HepG2 (cell line): Measurements from ENCODE around the gene SQSTM1. TPM values are rescaled to one million over a fixed set of nuclear protein-coding genes. Genes with fewer than 3 reads are reported as not detected.

ENCODE experiments used
- ARID4A ChIP-seq: sonication (generic); formaldehyde crosslinking; IDR thresholded peaks from 2 replicates; pipeline ENCODE4 v1.5.0; 2020; ENCODE audit warnings: mild to moderate bottlenecking, missing genetic modification reagents, borderline replicate concordance
- HMGXB4 ChIP-seq, 2 experiments: sonication (generic) in 1 of 2; formaldehyde crosslinking in 1 of 2; IDR thresholded peaks; 2 replicates each; pipeline versions ENCODE4 v1.4.0 to v1.6.1; 2018 to 2020; ENCODE audit warnings: missing genetic modification reagents in 2 of 2, borderline replicate concordance in 1 of 2, low read depth in 1 of 2, mild to moderate bottlenecking in 1 of 2, missing biosample characterization in 1 of 2
- NFAT5 ChIP-seq: sonication (generic); formaldehyde crosslinking; IDR thresholded peaks from 2 replicates; pipeline ENCODE4 v1.4.0; 2020; ENCODE audit warnings: missing genetic modification reagents
- RFX1 ChIP-seq: fragments of 450-650 bp; IDR thresholded peaks from 2 replicates; pipeline ENCODE4 v1.6.1; 2017
- RNF219 ChIP-seq: sonication (generic); formaldehyde crosslinking; IDR thresholded peaks from 2 replicates; pipeline ENCODE4 v1.5.0; 2020; ENCODE audit warnings: mild to moderate bottlenecking, missing genetic modification reagents
- SIX4 ChIP-seq: sonication (generic); formaldehyde crosslinking; IDR thresholded peaks from 2 replicates; pipeline ENCODE4 v1.4.0; 2020; ENCODE audit warnings: missing genetic modification reagents
- TAF1 ChIP-seq: sonication (generic); formaldehyde crosslinking; IDR thresholded peaks from 2 replicates; pipeline ENCODE4 v1.4.0; 2020; ENCODE audit warnings: missing genetic modification reagents
- ZBTB26 ChIP-seq: IDR thresholded peaks from 2 replicates; pipeline ENCODE4 v1.6.1; 2016; ENCODE audit warnings: missing compliant biosample characterization, missing genetic modification reagents, borderline replicate concordance
- ZFP36L2 ChIP-seq: sonication (generic); formaldehyde crosslinking; IDR thresholded peaks from 2 replicates; pipeline ENCODE4 v1.4.0; 2020; ENCODE audit warnings: missing genetic modification reagents
- ZNF17 ChIP-seq: sonication (generic); formaldehyde crosslinking; IDR thresholded peaks from 2 replicates; pipeline ENCODE4 v1.5.0; 2020; ENCODE audit warnings: mild to moderate bottlenecking, missing genetic modification reagents
- ZNF354B ChIP-seq: sonication (generic); formaldehyde crosslinking; IDR thresholded peaks from 2 replicates; pipeline ENCODE4 v1.8.0; 2022; ENCODE audit warnings: mild to moderate bottlenecking, missing genetic modification reagents
- polyA plus RNA-seq, 8 experiments: library from polyadenylated mRNA; depleted of rRNA in 3 of 8; stranded (reverse) in 7 of 8; unstranded in 1 of 8; fragments of >200 nt; fragmentation: Illumina TruSeq in 4 of 8; extraction: Trizol in 4 of 8; gene quantifications; 2 replicates each; pipeline versions ENCODE4 v1.2.1 to v1.2.3, GENCODE V29; 2011 to 2016; ENCODE audit warnings: low read depth in 4 of 8, missing spikeins in 1 of 8, mixed read lengths in 1 of 8; ENCODE audit not compliant: insufficient read depth in 1 of 8
- total RNA-seq, 5 experiments: library from RNA; depleted of rRNA; stranded (reverse); fragments of >200 nt; fragmentation: Illumina TruSeq; extraction: Trizol; gene quantifications; 2 replicates each; pipeline ENCODE4 v1.2.3, GENCODE V29; 2016; ENCODE audit warnings: low read depth in 1 of 5

SQSTM1 gene
- total and polyA plus RNA-seq, 2 of the 13 experiments (the other 11 are each of a cell fraction or from before 2014, with no cell fraction given), result 90.9 to 160 TPM

GRCh38 chr5:179820483-179821297, at the start of gene SQSTM1 (continued):
- TF ChIP-seq ARID4A (CRISPR knock-in tag) (peak; percentile 56; the same call in 1 of the 2 replicates), ZFP36L2 (CRISPR knock-in tag) (no peak; the same call in 1 of the 2 replicates), RFX1 (no peak), RNF219 (CRISPR knock-in tag) (no peak), ZNF354B (CRISPR knock-in tag) (no peak), ZNF17 (CRISPR knock-in tag) (no peak), TAF1 (CRISPR knock-in tag) (peak; percentile 91), SIX4 (CRISPR knock-in tag) (peak; percentile 65; the same call in 1 of the 2 replicates), HMGXB4 (CRISPR knock-in tag; IDR thresholded peaks at IDR 0.05; ENCODE audit: borderline replicate concordance in 1 of 2, low read depth in 1 of 2) (peak; percentile 13 to 55; a peak in 3 of 4 replicates), ZBTB26 (no peak; the same call in 1 of the 2 replicates), NFAT5 (CRISPR knock-in tag) (no peak)
